ENCODE data around the gene EFCC1.

DNA sequence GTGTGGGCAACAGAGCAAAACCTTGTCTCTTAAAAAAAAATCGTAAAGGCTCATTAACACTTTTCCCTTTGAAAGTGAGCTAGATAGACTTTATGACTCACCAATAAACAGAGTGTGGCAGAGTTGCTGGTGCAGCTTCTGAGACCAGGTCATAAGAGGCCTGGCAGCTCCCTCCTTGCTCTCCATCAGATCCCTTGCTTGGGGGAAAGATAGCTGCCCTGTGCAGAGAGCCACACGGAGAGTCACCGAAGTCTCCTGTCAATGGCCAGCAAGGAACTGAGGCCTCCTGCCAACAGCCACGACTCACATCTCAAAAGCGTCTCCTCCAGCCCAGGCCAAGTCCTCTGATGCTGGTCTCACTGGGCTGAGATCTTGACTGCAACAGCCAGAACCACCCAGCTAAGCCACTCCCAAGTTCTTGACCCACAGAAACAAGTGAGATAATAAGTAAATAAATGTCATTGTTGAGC lies 50.8 kb downstream of the EFCC1 start:
- TF ChIP-seq, protein P1, sequence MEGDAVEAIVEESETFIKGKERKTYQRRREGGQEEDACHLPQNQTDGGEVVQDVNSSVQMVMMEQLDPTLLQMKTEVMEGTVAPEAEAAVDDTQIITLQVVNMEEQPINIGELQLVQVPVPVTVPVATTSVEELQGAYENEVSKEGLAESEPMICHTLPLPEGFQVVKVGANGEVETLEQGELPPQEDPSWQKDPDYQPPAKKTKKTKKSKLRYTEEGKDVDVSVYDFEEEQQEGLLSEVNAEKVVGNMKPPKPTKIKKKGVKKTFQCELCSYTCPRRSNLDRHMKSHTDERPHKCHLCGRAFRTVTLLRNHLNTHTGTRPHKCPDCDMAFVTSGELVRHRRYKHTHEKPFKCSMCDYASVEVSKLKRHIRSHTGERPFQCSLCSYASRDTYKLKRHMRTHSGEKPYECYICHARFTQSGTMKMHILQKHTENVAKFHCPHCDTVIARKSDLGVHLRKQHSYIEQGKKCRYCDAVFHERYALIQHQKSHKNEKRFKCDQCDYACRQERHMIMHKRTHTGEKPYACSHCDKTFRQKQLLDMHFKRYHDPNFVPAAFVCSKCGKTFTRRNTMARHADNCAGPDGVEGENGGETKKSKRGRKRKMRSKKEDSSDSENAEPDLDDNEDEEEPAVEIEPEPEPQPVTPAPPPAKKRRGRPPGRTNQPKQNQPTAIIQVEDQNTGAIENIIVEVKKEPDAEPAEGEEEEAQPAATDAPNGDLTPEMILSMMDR (IDR thresholded peaks at IDR 0.05; ENCODE audit: low read depth, low read length), result no peak
- TF ChIP-seq EZH2phosphoT487 (IDR thresholded peaks at IDR 0.05; ENCODE audit: low read depth), result no peak
